GM12878 (cell line): ENCODE measurements around the gene HSD3B2. TPM values are rescaled to one million over a fixed set of nuclear protein-coding genes. Genes with fewer than 3 reads are reported as not detected.

Experiments
- ELK1 ChIP-seq: IDR thresholded peaks from 2 replicates; pipeline ENCODE4 v1.6.1; 2012; ENCODE audit warnings: low read depth, low read length, improper control_type of control experiment
- NR2C2 ChIP-seq: IDR thresholded peaks from 2 replicates; pipeline ENCODE4 v1.6.1; 2011; ENCODE audit warnings: borderline replicate concordance, low read depth; ENCODE audit not compliant: control insufficient read depth, insufficient read length
- PRDM15 ChIP-seq: fragments of 450-650 bp; formaldehyde crosslinking; IDR thresholded peaks from 2 replicates; pipeline ENCODE4 v1.4.0; 2020; ENCODE audit warnings: mild to moderate bottlenecking, moderate library complexity
- SMAD5 ChIP-seq: IDR thresholded peaks from 2 replicates; pipeline ENCODE4 v1.6.1; 2016; ENCODE audit warnings: antibody characterized with exemption, low read depth
- ZBTB4 ChIP-seq: fragments of 450-650 bp; formaldehyde crosslinking; IDR thresholded peaks from 2 replicates; pipeline ENCODE4 v1.4.0; 2022; ENCODE audit warnings: mild to moderate bottlenecking, moderate library complexity
- ZNF217 ChIP-seq: fragments of 450-650 bp; IDR thresholded peaks from 2 replicates; pipeline ENCODE4 v1.6.1; 2017; ENCODE audit warnings: antibody characterized with exemption, mild to moderate bottlenecking
- polyA plus RNA-seq, 11 experiments: library from polyadenylated mRNA; depleted of rRNA in 4 of 11; unstranded in 6 of 11; stranded (reverse) in 5 of 11; fragments of >200 nt; fragmentation: Nextera tagmentation in 4 of 11; fragmentation: Illumina TruSeq in 1 of 11; extraction: Ambion mirVana in 4 of 11; extraction: Trizol in 1 of 11; gene quantifications; 1 replicate in 1 of 11; 2 replicates in 10 of 11; pipeline versions ENCODE4 v1.2.1 to v1.2.3, GENCODE V29; 2011 to 2016; ENCODE audit warnings: inconsistent platforms in 2 of 11, missing spikeins in 2 of 11, low read depth in 1 of 11
- total RNA-seq, 4 experiments: library from RNA; depleted of rRNA in 3 of 4; stranded (reverse); fragments of >200 nt in 3 of 4; fragmentation: Illumina TruSeq in 1 of 4; extraction: Trizol in 1 of 4; gene quantifications; 2 replicates each; pipeline versions ENCODE4 v1.2.1 to v1.2.3, GENCODE V29; 2013 to 2021

The HSD3B2 gene
- total and polyA plus RNA-seq, 10 of the 15 experiments (the other 5 are each of a cell fraction or from before 2014, with no cell fraction given) = 0.56 TPM; not detected in 9

- TF ChIP-seq ELK1 (no peak), ZBTB4 (no peak), ZNF217 (no peak), PRDM15 (no peak), NR2C2 (no peak), SMAD5 (no peak)
Measured at GRCh38 chr1:119453021-119453420, 38.1 kb downstream of the HSD3B2 start (continued).
